ENCODE results near the gene PRPS1. TPM values are rescaled to one million over a fixed set of nuclear protein-coding genes. Genes with fewer than 3 reads are reported as not detected.
"Not testable (repeated sequence)": the region's sequence is repeated elsewhere in the genome, so short reads cannot be mapped to it uniquely, and the experiment has no call there.

PRPS1 gene
- total RNA-seq, 1 donor from 2014 or later = 22.1 TPM

DNA sequence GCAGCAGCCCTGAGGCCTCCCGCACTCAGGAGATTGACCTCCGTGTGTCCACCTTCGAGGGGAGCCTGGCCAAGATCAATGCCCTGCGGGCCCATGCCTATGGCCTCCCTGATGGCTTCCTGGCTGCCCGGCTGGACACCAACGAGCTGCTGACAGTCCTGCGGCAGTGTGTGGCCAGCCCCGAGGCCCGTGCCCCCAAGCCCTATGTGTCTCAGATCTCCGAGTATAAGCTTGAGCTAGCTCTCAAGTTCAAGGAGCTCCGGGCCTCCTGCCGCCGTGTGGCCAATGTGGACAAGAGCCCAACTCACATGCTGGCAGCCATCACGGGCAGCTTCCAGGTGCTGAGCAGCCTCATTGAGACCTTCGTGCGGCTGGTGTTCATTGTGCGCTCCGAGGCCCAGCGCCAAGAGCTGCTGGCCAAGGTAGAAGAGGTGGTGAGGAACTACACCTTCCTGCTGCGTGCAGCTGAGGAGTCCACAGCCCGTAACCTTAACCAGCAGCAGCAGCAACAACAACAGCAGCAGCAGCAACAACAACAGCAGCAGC is 25.5 kb upstream of the PRPS1 start:
- TF ChIP-seq CTCF (IDR thresholded peaks at IDR 0.05; ENCODE audit: borderline replicate concordance) = no peak
- intact Hi-C loops (cut with micrococcal nuclease) = no loop called here
- no peaks in the 10 kb centered on the region for H3K9me3 ChIP-seq (replicated peaks)
- H3K4me3 ChIP-seq = no peak overlapping the region
- H3K36me3 ChIP-seq = no peaks in the 10 kb centered on the region
- no peaks in the 10 kb centered on the region for H3K27me3 ChIP-seq (ENCODE audit: low read depth)
- H3K27ac ChIP-seq (replicated peaks) = no peak overlapping the region
- peak; percentile 18 for DNase-seq
- no peaks in the 10 kb centered on the region for H3K4me1 ChIP-seq

- DNase-seq = no peak
- H3K4me1 ChIP-seq = no peaks in the 10 kb centered on the region
- no peak for TF ChIP-seq CTCF (IDR thresholded peaks at IDR 0.05; ENCODE audit: borderline replicate concordance)
- H3K4me3 ChIP-seq = no peak overlapping the region
- intact Hi-C loops (cut with micrococcal nuclease) = no loop called here
- no peaks in the 10 kb centered on the region for H3K36me3 ChIP-seq
- no peaks in the 10 kb centered on the region for H3K9me3 ChIP-seq (replicated peaks)
- H3K27ac ChIP-seq (replicated peaks) = no peak overlapping the region
- H3K27me3 ChIP-seq (ENCODE audit: low read depth) = no peaks in the 10 kb centered on the region
Observed at GRCh38 chrX:107603429-107604159, 24.7 kb upstream of the PRPS1 start.

- H3K27me3 ChIP-seq (ENCODE audit: low read depth); H3K4me1 ChIP-seq; H3K27ac ChIP-seq (replicated peaks); H3K36me3 ChIP-seq; H3K4me3 ChIP-seq; H3K9me3 ChIP-seq (replicated peaks); intact Hi-C loops (cut with micrococcal nuclease); DNase-seq: not testable (repeated sequence)
Observed at GRCh38 chrX:107609061-107609460, 19.2 kb upstream of the PRPS1 start.

DNA sequence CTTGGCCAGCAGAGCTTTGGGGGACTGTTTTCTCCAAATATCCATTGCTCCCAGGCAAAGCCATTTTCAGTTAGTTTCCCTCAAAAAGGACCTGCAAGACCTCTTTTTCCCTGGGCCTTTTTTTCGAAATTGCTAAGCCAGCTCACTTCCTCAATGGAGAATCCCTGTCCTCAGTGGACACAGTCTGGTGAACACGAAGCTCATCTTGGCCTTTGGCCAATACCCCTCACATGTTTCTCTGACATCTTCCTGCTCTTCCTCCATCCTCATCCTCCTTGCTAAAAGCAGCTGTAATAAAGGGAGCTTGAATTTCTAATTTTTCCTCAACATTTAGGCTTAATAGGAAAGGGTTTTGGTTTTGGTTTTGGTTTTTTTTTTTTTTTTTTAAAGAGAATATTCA is 17.6 kb upstream of the PRPS1 start:
- Histone ChIP-seq H3K4me3 (no peak overlapping the region), H3K27me3 (ENCODE audit: low read depth) (no peaks in the 10 kb centered on the region), H3K9me3 (replicated peaks) (no peaks in the 10 kb centered on the region), H3K27ac (replicated peaks) (no peak overlapping the region), H3K4me1 (no peaks in the 10 kb centered on the region), H3K36me3 (no peaks in the 10 kb centered on the region)
- no peak for DNase-seq
- intact Hi-C loops (cut with micrococcal nuclease) = no loop called here
- no peak for TF ChIP-seq CTCF (IDR thresholded peaks at IDR 0.05; ENCODE audit: borderline replicate concordance)

- Histone ChIP-seq H3K36me3 (no peaks in the 10 kb centered on the region), H3K9me3 (replicated peaks) (no peaks in the 10 kb centered on the region), H3K27ac (replicated peaks) (no peak overlapping the region), H3K27me3 (ENCODE audit: low read depth) (no peaks in the 10 kb centered on the region), H3K4me3 (no peak overlapping the region), H3K4me1 (no peaks in the 10 kb centered on the region)
- intact Hi-C loops (cut with micrococcal nuclease) = no loop called here
- no peak for TF ChIP-seq CTCF (IDR thresholded peaks at IDR 0.05; ENCODE audit: borderline replicate concordance)
- DNase-seq = no peak
Observed at GRCh38 chrX:107619885-107620322, 8.4 kb upstream of the PRPS1 start.

- H3K4me1 ChIP-seq = peaks cover 12% of the 10 kb centered on the region
- no peak for TF ChIP-seq CTCF (IDR thresholded peaks at IDR 0.05; ENCODE audit: borderline replicate concordance)
- intact Hi-C loops (cut with micrococcal nuclease) = no loop called here
- H3K27me3 ChIP-seq (ENCODE audit: low read depth) = no peaks in the 10 kb centered on the region
- no peaks in the 10 kb centered on the region for H3K9me3 ChIP-seq (replicated peaks)
- no peak for DNase-seq
- no peak overlapping the region for H3K4me3 ChIP-seq
- H3K36me3 ChIP-seq = no peaks in the 10 kb centered on the region
- H3K27ac ChIP-seq (replicated peaks) = no peak overlapping the region
Observed at GRCh38 chrX:107624893-107625292, 3.4 kb upstream of the PRPS1 start.

All from left ventricle myocardium inferior (tissue), 1 donor.